Measurements from ENCODE around the gene LUZP1.

The LUZP1 gene

DNA sequence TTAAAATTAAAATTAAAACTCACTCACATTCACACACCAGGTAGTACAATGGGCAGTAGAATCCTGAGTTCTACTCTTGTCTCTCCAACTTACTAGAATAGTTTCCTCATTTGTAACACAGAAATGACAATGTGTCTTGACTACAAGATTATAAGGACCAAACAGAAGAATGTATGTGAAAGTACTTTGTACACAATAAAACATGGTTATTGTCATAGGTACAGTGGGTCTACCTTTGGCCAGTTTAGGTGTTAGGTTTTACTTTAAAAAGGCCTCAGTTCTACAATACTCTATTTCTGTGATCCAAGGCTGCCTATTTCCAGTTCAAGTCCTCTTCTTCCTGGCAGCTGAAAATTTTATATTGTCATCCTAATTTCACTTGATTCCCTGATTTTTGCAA lies 50.2 kb downstream of the LUZP1 start:
- DNase-seq: no peak

- DNase-seq: no peak
Measured at GRCh38 chr1:23116921-23117699, 51.5 kb downstream of the LUZP1 start.

GRCh38 chr1:23116216-23116836 lies 52.3 kb downstream of the LUZP1 start:
- no peak for DNase-seq

GRCh38 chr1:23114424-23115079 lies 54.1 kb downstream of the LUZP1 start:
- DNase-seq: no peak

GRCh38 chr1:23111600-23112535 lies 56.8 kb downstream of the LUZP1 start:
- no peak for DNase-seq

DNA sequence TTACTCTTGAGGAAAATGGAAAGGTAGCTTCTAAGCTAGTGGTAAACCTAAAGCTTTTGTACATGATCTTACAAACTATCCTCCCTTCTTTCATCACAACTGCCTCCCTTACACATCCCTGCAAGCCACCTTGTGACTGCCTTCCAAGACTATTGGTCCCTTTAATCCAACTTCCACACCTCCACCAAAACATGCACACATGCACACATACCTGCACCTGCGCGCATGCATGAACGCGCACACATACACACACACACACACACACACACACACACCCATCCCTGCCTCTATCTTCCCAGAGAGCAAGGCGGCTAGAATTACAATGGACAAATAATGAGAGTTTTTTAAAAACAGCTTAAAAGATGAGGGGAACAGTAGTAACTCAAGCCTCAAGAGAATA lies 58.3 kb downstream of the LUZP1 start:
- no peak for DNase-seq

- DNase-seq: no peak
Measured at GRCh38 chr1:23108918-23109533, 59.6 kb downstream of the LUZP1 start.

DNA sequence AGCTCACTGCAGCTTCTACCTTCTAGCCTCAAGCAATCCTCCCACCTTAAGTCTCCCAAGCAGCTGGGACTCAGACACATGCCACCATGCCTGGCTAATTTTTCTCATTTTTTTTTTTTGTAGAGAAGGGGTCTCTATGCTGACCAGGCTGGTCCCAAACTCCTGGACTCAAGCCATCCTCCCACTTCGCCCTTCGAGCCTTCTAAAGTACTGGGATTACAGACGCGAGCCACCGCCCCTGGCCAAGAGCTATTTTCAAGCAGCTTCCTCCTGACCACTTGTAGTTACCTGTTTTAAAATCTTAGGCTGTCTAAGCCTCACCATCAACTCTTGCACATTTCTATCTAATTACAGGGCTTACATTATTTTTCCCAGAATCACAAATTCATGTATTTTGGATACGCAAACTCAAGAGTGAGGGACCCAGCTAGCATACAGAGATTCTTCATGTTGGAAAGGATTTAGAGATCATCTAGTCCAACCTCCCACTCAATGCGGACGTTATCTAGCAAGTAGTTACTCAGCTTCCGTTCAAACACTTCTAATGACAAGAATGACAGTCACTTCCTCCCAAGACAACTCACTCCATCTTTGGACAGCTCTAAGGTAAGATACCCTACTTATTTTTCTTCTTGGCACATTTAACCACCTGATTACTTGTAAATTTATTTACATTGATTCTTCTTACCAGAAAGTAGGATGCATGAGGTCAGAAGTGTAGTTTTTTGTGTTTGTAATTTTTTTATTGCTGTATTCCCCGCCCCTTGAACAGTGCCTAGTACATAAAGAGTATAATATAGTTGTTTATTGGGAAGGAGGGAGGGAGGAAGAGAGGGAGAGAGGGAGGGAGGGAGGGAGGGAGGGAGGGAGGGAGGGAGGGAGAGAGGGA lies 65.4 kb downstream of the LUZP1 start:
- no peak for DNase-seq

DNA sequence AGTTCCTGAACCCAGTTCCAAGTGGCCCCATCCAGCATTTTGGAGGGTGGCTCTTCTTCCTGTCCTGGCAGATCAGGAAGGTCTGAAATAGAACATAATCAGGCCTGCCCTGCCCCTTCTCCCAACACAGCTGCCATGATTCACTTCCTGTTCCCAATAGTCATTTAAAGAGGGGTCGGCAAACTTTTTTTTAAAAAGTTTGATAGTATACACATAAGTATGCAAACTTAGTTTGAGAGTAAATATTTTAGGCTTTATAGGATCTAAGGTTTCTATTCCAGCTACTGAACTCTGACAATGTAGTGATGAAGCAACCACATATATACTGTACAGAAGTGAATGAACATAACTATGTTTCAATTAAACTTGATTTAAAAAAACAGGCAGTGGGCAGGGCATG lies 66.4 kb downstream of the LUZP1 start:
- no peak for DNase-seq

DNA sequence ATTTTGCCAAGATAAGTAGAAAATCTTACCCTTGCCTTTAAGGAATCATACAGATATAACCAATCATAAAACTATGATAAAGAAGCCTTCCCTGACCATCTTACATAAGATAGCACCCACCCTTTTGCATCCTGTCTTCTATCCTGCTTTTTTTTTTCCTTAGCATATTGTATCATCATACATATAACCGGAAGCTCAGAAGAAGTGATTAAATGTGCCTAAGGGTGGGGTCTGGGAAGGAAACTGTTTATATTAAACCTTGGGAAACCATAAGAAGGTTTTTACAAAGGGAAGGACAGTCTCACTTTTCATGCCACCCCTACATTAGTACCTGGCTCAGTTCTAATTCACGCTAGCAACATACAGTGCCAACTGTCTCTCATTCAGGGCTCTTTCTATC lies 66.8 kb downstream of the LUZP1 start:
- DNase-seq: no peak

DNA sequence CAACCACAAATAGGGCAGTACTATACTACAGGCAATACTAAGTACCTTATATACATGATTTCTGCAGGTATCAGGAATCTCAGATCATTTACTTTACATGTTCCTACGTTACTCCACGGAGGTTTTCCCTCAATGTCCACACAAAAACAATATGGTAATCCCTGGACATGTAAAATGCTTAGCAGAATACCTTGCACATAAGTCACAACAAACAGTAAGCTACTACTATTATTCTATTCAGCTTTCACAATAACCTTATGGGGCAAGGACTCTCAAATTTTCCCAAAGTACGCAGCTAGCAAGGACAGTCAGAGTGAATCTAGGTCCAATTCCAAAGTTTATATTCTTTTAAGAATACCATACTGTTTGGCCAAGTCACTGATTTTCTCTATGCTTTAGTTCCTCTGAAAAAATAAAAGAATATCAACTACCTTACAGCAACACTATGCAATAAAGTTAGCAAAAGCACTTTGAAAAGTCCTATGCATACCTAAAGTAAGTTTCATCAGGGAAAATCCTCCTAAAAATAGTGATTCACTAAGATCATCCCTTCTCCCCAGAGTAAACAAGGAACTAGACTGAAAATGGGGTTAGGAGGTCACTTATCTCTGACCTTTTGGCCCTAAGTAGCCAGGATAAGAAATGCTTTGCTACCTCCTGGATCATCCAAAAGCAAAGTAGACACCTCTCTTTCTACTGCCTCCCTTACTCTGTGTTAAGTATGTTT lies 67.4 kb downstream of the LUZP1 start:
- no peak for DNase-seq

DNA sequence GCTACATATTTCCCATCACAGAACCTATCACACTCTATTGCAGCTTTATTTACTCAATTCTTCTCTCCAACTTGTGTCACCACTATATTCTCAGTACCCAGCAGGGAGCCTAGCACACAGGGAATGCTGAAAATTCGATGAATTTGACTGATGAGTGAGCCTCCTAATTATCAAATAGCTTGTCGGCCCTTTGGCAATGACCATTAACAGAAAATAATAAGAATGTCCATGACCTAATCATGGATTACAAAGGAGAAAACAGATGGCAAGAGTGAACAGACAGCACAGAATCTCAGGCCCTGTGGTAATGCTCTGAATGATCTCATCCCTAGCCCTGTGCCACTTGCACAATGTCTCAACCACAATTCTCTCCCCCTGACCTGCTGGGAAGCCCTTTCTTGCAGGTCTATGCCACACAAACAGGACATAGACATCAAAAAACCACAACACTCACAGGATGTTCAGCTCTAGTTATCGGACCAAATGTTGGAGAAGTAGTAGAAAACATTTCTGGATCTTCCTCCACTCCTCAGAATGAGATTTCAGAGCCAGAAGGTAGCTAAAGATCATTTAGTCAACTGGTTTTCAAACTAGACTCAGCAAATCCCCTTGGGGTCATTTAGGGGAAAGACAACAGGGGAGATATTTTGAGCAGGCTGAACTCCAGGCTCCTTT lies 68.4 kb downstream of the LUZP1 start:
- DNase-seq: peak in 5 of 56 donors; percentile 13 to 23 (median 20)

DNA sequence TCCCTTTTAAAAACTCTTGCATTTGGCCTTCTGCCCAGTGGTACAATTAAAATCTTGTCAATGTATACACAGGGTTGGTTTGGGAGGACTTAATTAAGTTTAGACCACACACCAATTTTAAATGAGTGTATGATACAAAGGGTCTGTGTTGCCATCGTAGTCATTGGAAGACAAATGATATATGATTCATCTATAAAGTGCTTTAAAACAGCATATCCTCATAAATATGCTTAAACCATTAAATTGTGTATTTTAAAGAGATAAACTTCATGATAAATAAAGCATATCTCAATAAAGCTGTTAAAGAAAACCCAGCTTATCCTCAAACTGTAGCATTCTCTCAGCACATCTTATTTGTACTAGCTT lies 69.5 kb downstream of the LUZP1 start:
- no peak for DNase-seq

DNA sequence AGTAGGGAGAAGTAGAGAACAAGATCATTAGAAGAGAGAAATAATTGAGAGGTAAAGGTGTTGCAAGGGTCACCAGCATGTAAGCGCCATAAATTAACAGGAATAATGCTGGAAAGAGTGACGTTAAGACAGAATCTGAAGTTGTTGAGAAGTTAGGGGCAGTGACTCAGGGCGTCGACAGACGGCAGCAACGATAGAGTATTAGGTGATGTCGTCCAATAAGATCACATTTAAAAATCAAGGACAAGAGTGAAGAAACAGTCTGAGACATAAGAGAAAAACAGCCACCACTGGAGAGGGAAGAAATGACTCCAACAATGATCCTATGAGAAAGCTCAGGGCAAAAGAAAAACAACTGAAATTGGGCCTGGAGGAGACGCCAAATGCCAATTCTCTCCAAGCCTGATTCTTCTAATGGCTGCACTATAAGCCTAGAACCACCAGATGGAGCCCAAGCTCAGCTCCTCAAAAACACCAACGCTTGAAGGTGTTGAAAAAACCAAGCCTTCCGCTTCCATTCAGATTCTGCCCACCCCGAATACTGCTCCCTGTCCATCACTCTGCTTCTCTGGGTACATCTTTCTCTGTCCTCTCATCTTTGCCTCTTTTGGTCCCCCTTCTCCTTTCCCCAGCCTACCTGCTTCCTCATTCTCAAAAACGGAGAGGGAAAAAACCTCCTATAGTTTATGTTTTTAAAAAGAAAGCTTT lies 70.0 kb downstream of the LUZP1 start:
- DNase-seq: peak in 42 of 56 donors; percentile 5 to 82 (median 31)

DNA sequence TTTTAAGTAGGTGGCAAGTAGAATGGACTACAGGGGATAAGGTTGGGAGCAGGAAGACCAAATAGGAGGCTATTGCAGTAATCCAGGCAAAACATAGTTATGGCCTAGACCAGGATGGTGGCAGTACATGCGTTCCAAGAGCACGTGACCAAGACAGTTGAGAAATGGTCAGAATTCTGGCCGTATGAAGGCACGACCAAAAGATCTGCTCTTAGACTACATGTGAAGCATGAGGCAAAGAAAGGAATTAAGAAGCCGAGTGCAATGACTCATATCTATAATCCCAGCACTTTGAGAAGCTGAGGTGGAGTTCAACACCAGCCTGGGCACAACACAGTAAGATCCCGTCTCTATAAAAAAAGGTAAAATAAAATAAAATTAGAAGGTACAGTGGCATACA lies 71.3 kb downstream of the LUZP1 start:
- DNase-seq: no peak

GRCh38 chr1:23092447-23092846 lies 76.2 kb downstream of the LUZP1 start:
- DNase-seq: no peak

GRCh38 chr1:23091545-23091944 lies 77.1 kb downstream of the LUZP1 start:
- no peak for DNase-seq

- DNase-seq: no peak
Measured at GRCh38 chr1:23090056-23090455, 78.6 kb downstream of the LUZP1 start.
